K562 (cell line): Measurements from ENCODE around the gene DPYSL4.

Experiments
- E2F3 ChIP-seq: fragments of 250-450 bp; sonication (Bioruptor Pico); IDR thresholded peaks from 2 replicates; pipeline ENCODE4 v1.4.0; 2020; ENCODE audit warnings: mild to moderate bottlenecking
- JUNB ChIP-seq: fragments of 450-650 bp; formaldehyde crosslinking; conservative IDR thresholded peaks from 2 replicates; pipeline ENCODE4 v1.4.0; 2020; ENCODE audit warnings: mild to moderate bottlenecking
- POLR2A ChIP-seq: fragments of 450-650 bp; conservative IDR thresholded peaks from 2 replicates; pipeline ENCODE4 v1.6.1; 2016
- ZNF311 ChIP-seq: fragments of 250-450 bp; sonication (Bioruptor Pico); IDR thresholded peaks from 2 replicates; pipeline ENCODE4 v1.4.0; 2020; ENCODE audit warnings: mild to moderate bottlenecking, moderate library complexity
- ZNF584 ChIP-seq: fragments of 200-800 bp; sonication (Bioruptor generic); IDR thresholded peaks from 2 replicates; pipeline ENCODE4 v1.6.1; 2016; ENCODE audit warnings: low read depth, mild to moderate bottlenecking, missing genetic modification characterization, missing compliant biosample characterization
- ZSCAN32 ChIP-seq: fragments of 450-650 bp; formaldehyde crosslinking; IDR thresholded peaks from 2 replicates; pipeline ENCODE4 v1.4.0; 2020; ENCODE audit warnings: mild to moderate bottlenecking, moderate library complexity
- TF ChIP-seq, protein P1 (sequence below): sonication (generic); formaldehyde crosslinking; IDR thresholded peaks from 2 replicates; pipeline ENCODE4 v1.8.1; 2023; ENCODE audit warnings: mild to moderate bottlenecking, missing genetic modification reagents, moderate library complexity
- TF ChIP-seq, protein P2 (sequence below), 3 experiments: IDR thresholded peaks in 2 of 3; conservative IDR thresholded peaks in 1 of 3; 2 replicates each; pipeline ENCODE4 v1.5.1; 2011 to 2012; ENCODE audit warnings: low read length in 3 of 3, mild to moderate bottlenecking in 3 of 3, control low read depth in 2 of 3, improper control_type of control experiment in 1 of 3, inconsistent platforms in 1 of 3, low read depth in 1 of 3, mixed read lengths in 1 of 3, moderate library complexity in 1 of 3; ENCODE audit not compliant: insufficient read depth in 2 of 3
- TF ChIP-seq, protein P3 (sequence below), 3 experiments: fragments of 200-800 bp in 1 of 3; sonication (Bioruptor generic) in 1 of 3; sonication (generic) in 1 of 3; formaldehyde crosslinking in 1 of 3; IDR thresholded peaks; 2 replicates each; pipeline versions ENCODE4 v1.6.1 to v1.8.0; 2016 to 2022; ENCODE audit warnings: mild to moderate bottlenecking in 2 of 3, missing compliant biosample characterization in 2 of 3, missing genetic modification characterization in 2 of 3, missing genetic modification reagents in 1 of 3
- TF ChIP-seq, protein P4 (sequence below), 2 experiments: fragments of 450-650 bp; conservative IDR thresholded peaks; 2 replicates each; pipeline ENCODE4 v1.6.1; 2017; ENCODE audit warnings: mild to moderate bottlenecking in 2 of 2, moderate library complexity in 2 of 2
- TF ChIP-seq, protein P5 (sequence below): sonication (generic); formaldehyde crosslinking; IDR thresholded peaks from 2 replicates; pipeline ENCODE4 v1.8.1; 2023; ENCODE audit warnings: mild to moderate bottlenecking, missing genetic modification reagents

DNA sequence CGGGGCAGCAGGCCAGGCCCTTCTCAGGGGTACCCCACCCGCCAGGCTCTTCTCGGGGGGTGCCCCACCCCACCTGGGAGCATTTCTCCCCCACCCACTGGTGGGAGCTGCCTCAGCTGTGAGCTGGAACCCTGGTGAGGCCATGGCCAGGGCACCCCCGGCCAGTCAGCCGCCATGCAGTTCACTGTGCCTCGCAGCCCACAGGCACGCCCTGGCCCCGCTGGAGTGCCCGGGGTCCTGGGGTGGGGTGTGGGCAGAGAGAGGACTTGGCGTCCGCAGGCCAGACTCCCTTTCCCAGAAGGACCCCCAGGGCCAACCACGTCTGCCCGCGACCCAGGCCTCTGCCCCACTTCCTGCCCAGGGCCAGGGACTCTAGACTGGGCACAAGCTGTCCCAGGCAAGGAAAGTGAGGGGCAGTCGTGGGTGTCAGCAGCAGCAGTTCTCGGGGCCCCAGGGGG lies 13.1 kb downstream of the DPYSL4 start:
- TF ChIP-seq, protein P1, sequence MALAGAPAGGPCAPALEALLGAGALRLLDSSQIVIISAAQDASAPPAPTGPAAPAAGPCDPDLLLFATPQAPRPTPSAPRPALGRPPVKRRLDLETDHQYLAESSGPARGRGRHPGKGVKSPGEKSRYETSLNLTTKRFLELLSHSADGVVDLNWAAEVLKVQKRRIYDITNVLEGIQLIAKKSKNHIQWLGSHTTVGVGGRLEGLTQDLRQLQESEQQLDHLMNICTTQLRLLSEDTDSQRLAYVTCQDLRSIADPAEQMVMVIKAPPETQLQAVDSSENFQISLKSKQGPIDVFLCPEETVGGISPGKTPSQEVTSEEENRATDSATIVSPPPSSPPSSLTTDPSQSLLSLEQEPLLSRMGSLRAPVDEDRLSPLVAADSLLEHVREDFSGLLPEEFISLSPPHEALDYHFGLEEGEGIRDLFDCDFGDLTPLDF (CRISPR knock-in tag): no peak
- TF ChIP-seq, protein P2, sequence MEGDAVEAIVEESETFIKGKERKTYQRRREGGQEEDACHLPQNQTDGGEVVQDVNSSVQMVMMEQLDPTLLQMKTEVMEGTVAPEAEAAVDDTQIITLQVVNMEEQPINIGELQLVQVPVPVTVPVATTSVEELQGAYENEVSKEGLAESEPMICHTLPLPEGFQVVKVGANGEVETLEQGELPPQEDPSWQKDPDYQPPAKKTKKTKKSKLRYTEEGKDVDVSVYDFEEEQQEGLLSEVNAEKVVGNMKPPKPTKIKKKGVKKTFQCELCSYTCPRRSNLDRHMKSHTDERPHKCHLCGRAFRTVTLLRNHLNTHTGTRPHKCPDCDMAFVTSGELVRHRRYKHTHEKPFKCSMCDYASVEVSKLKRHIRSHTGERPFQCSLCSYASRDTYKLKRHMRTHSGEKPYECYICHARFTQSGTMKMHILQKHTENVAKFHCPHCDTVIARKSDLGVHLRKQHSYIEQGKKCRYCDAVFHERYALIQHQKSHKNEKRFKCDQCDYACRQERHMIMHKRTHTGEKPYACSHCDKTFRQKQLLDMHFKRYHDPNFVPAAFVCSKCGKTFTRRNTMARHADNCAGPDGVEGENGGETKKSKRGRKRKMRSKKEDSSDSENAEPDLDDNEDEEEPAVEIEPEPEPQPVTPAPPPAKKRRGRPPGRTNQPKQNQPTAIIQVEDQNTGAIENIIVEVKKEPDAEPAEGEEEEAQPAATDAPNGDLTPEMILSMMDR (IDR thresholded peaks at IDR 0.05 in 2 of 3, conservative IDR thresholded peaks at IDR 0.05 in 1 of 3; ENCODE audit: insufficient read depth in 2 of 3, low read depth in 1 of 3, low read length in 3 of 3): no peak
- TF ChIP-seq, protein P3, sequence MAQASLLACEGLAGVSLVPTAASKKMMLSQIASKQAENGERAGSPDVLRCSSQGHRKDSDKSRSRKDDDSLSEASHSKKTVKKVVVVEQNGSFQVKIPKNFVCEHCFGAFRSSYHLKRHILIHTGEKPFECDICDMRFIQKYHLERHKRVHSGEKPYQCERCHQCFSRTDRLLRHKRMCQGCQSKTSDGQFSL (CRISPR knock-in tag; IDR thresholded peaks at IDR 0.05): no peak
- TF ChIP-seq, protein P3 (tag; IDR thresholded peaks at IDR 0.05): no peak
- TF ChIP-seq ZNF584 (CRISPR knock-in tag): no peak
- TF ChIP-seq, protein P4, sequence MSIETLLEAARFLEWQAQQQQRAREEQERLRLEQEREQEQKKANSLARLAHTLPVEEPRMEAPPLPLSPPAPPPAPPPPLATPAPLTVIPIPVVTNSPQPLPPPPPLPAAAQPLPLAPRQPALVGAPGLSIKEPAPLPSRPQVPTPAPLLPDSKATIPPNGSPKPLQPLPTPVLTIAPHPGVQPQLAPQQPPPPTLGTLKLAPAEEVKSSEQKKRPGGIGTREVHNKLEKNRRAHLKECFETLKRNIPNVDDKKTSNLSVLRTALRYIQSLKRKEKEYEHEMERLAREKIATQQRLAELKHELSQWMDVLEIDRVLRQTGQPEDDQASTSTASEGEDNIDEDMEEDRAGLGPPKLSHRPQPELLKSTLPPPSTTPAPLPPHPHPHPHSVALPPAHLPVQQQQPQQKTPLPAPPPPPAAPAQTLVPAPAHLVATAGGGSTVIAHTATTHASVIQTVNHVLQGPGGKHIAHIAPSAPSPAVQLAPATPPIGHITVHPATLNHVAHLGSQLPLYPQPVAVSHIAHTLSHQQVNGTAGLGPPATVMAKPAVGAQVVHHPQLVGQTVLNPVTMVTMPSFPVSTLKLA (conservative IDR thresholded peaks at IDR 0.05): no peak
- TF ChIP-seq POLR2A: no peak
- no peak for TF ChIP-seq ZNF311 (CRISPR knock-in tag)
- TF ChIP-seq JUNB (CRISPR knock-in tag): no peak
- TF ChIP-seq, protein P5, sequence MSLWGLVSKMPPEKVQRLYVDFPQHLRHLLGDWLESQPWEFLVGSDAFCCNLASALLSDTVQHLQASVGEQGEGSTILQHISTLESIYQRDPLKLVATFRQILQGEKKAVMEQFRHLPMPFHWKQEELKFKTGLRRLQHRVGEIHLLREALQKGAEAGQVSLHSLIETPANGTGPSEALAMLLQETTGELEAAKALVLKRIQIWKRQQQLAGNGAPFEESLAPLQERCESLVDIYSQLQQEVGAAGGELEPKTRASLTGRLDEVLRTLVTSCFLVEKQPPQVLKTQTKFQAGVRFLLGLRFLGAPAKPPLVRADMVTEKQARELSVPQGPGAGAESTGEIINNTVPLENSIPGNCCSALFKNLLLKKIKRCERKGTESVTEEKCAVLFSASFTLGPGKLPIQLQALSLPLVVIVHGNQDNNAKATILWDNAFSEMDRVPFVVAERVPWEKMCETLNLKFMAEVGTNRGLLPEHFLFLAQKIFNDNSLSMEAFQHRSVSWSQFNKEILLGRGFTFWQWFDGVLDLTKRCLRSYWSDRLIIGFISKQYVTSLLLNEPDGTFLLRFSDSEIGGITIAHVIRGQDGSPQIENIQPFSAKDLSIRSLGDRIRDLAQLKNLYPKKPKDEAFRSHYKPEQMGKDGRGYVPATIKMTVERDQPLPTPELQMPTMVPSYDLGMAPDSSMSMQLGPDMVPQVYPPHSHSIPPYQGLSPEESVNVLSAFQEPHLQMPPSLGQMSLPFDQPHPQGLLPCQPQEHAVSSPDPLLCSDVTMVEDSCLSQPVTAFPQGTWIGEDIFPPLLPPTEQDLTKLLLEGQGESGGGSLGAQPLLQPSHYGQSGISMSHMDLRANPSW (CRISPR knock-in tag): no peak
- no peak for TF ChIP-seq ZSCAN32 (CRISPR knock-in tag)
- TF ChIP-seq E2F3 (CRISPR knock-in tag): no peak
